WTC11 (cell line): ENCODE measurements around the gene PRSS53. TPM values are rescaled to one million over a fixed set of nuclear protein-coding genes. Genes with fewer than 3 reads are reported as not detected.
A peak's percentile ranks its signal among the peaks of the same experiment; 100 is the strongest.

Experiments
- ATAC-seq: fragments of 200-7000 bp; cut with Tn5 transposase; 2 replicates; pipeline ENCODE4 v1.10.0; 2021; ENCODE audit warnings: mild to moderate bottlenecking, moderate library complexity
- CTCF ChIA-PET: fragments of 300-600 bp; sonication (Branson Sonifier 250); formaldehyde crosslinking; loops from one replicate; lab custom pipeline; 2021; ENCODE audit warnings: antibody characterized with exemption; lab: Charles Lee
- POLR2A ChIA-PET: fragments of 350-600 bp; sonication (Branson Sonifier 250); formaldehyde crosslinking; loops from one replicate; lab custom pipeline; 2021; ENCODE audit warnings: antibody characterized with exemption; lab: Charles Lee
- DNase-seq: peaks from one replicate; pipeline ENCODE4 v3.0.0; 2021; ENCODE audit warnings: low spot score
- H3K27ac Mint-ChIP-seq: 2 replicates; pipeline ENCODE4 v1.8.0; 2021; ENCODE audit warnings: mixed read lengths
- H3K27me3 Mint-ChIP-seq: 2 replicates; pipeline ENCODE4 v1.8.0; 2021; ENCODE audit warnings: low read depth, mild to moderate bottlenecking, moderate library complexity, mixed read lengths
- H3K36me3 Mint-ChIP-seq: 2 replicates; pipeline ENCODE4 v1.8.0; 2021; ENCODE audit warnings: mixed read lengths
- H3K4me1 Mint-ChIP-seq: 2 replicates; pipeline ENCODE4 v1.8.0; 2022; ENCODE audit warnings: mixed read lengths
- H3K4me3 Mint-ChIP-seq: 2 replicates; pipeline ENCODE4 v1.8.0; 2021; ENCODE audit warnings: mild to moderate bottlenecking, moderate library complexity, mixed read lengths
- H3K9me3 Mint-ChIP-seq: 2 replicates; pipeline ENCODE4 v1.8.0; 2021; ENCODE audit warnings: mixed read lengths
- ATF6 ChIP-seq: sonication (generic); formaldehyde crosslinking; IDR thresholded peaks from 2 replicates; pipeline ENCODE4 v1.8.1; 2023; ENCODE audit warnings: mild to moderate bottlenecking, missing genetic modification reagents
- CDX4 ChIP-seq: fragments of 250-450 bp; sonication (Bioruptor Pico); IDR thresholded peaks from 2 replicates; pipeline ENCODE4 v1.9.0; 2021; ENCODE audit warnings: moderate library complexity, mild to moderate bottlenecking, inconsistent platforms, borderline replicate concordance
- ESRRA ChIP-seq: sonication (generic); formaldehyde crosslinking; IDR thresholded peaks from 2 replicates; pipeline ENCODE4 v1.8.1; 2022; ENCODE audit warnings: mild to moderate bottlenecking, missing genetic modification reagents, borderline replicate concordance
- IRF2 ChIP-seq: sonication (generic); formaldehyde crosslinking; IDR thresholded peaks from 2 replicates; pipeline ENCODE4 v1.8.0; 2022; ENCODE audit warnings: low read depth, missing genetic modification reagents, borderline replicate concordance
- JAZF1 ChIP-seq: fragments of 250-450 bp; sonication (Bioruptor Pico); IDR thresholded peaks from 2 replicates; pipeline ENCODE4 v1.9.0; 2021; ENCODE audit warnings: moderate library complexity, mild to moderate bottlenecking, inconsistent platforms
- JUN ChIP-seq: sonication (generic); formaldehyde crosslinking; IDR thresholded peaks from 2 replicates; pipeline ENCODE4 v1.8.0; 2023; ENCODE audit warnings: mild to moderate bottlenecking, missing genetic modification reagents
- NFATC4 ChIP-seq: fragments of 250-450 bp; sonication (Bioruptor Pico); IDR thresholded peaks from 2 replicates; pipeline ENCODE4 v1.9.0; 2021; ENCODE audit warnings: mild to moderate bottlenecking
- NR1H2 ChIP-seq: sonication (generic); formaldehyde crosslinking; IDR thresholded peaks from 2 replicates; pipeline ENCODE4 v1.9.0; 2021; ENCODE audit warnings: mild to moderate bottlenecking, moderate library complexity, missing genetic modification reagents
- NR2C2 ChIP-seq: sonication (generic); formaldehyde crosslinking; IDR thresholded peaks from 2 replicates; pipeline ENCODE4 v1.8.0; 2022; ENCODE audit warnings: mild to moderate bottlenecking, missing genetic modification reagents
- NR3C1 ChIP-seq: sonication (generic); formaldehyde crosslinking; conservative IDR thresholded peaks from 2 replicates; pipeline ENCODE4 v1.8.1; 2023; ENCODE audit warnings: low read depth, mild to moderate bottlenecking, missing genetic modification reagents
- SMAD4 ChIP-seq: sonication (generic); formaldehyde crosslinking; IDR thresholded peaks from 2 replicates; pipeline ENCODE4 v1.8.0; 2022; ENCODE audit warnings: mild to moderate bottlenecking, missing genetic modification reagents
- total RNA-seq: library from RNA; stranded (reverse); gene quantifications from 3 replicates; pipeline ENCODE4 v1.2.3, GENCODE V29; 2021
- TF ChIP-seq, protein P1 (sequence below): fragments of 250-450 bp; sonication (Bioruptor Pico); IDR thresholded peaks from 2 replicates; pipeline ENCODE4 v1.9.0; 2021; ENCODE audit warnings: mild to moderate bottlenecking, borderline replicate concordance
- TF ChIP-seq, protein P2 (sequence below): sonication (generic); formaldehyde crosslinking; IDR thresholded peaks from 2 replicates; pipeline ENCODE4 v1.8.0; 2022; ENCODE audit warnings: mild to moderate bottlenecking, missing genetic modification reagents
- TF ChIP-seq, protein P3 (sequence below): sonication (generic); formaldehyde crosslinking; IDR thresholded peaks from 2 replicates; pipeline ENCODE4 v1.8.1; 2022; ENCODE audit warnings: missing genetic modification reagents, borderline replicate concordance
- TF ChIP-seq, protein P4 (sequence below): sonication (generic); formaldehyde crosslinking; IDR thresholded peaks from 2 replicates; pipeline ENCODE4 v1.8.0; 2023; ENCODE audit warnings: missing genetic modification reagents, mild to moderate bottlenecking, borderline replicate concordance

The PRSS53 gene
- total RNA-seq, 1 experiment from 2014 or later: 4.9 TPM

DNA sequence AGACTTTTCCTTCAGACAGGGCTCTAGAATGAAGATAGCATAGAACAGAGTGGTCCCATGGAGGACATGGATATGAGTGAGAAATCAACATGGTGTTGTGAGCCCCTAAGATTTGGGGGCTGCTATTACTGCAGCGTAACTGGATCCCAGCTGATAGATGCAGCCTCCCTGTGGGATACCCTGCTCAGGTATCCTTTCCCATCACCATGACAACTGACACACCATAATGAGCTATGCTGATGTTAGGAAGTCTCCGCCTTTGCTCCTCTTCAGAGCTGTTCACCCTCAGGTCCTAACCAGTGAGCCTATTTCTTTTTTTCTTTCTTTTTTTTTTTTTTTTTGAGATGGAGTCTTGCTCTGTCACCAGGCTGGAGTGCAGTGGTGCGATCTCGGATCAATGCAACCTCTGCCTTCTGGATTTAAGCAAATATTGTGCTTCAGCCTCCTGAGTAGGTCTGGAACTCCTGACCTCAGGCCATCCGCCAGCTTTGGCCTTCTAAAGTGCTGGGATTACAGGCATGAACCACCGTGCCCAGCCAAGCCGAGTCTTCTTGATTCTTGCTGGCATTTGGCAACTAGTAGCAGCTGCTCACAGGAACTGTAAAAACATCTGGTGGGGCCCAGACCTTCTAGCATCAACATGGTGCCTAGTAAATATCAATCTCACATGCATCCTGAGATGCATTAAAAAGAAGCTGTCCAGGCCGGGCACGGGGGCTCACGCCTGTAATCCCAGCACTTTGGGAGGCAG, 38.3 kb downstream of the PRSS53 start:
- Mint-ChIP-seq H3K27me3 (peaks cover 15% of the 10 kb centered on the region), H3K27ac (no peak overlapping the region), H3K9me3 (peaks cover 4% of the 10 kb centered on the region), H3K4me1 (peaks cover 9% of the 10 kb centered on the region), H3K4me3 (no peak overlapping the region), H3K36me3 (no peaks in the 10 kb centered on the region)
- POLR2A ChIA-PET: interaction anchor here (0.7 to 1.2 kb wide), 3 partner anchors 22 to 65 kb away, joined by 3 read pairs; partner anchors contain the start of gene HSD3B7
- ATAC-seq: peak; percentile 87
- no peak for TF ChIP-seq JUN (CRISPR knock-in tag)
- TF ChIP-seq, protein P1, sequence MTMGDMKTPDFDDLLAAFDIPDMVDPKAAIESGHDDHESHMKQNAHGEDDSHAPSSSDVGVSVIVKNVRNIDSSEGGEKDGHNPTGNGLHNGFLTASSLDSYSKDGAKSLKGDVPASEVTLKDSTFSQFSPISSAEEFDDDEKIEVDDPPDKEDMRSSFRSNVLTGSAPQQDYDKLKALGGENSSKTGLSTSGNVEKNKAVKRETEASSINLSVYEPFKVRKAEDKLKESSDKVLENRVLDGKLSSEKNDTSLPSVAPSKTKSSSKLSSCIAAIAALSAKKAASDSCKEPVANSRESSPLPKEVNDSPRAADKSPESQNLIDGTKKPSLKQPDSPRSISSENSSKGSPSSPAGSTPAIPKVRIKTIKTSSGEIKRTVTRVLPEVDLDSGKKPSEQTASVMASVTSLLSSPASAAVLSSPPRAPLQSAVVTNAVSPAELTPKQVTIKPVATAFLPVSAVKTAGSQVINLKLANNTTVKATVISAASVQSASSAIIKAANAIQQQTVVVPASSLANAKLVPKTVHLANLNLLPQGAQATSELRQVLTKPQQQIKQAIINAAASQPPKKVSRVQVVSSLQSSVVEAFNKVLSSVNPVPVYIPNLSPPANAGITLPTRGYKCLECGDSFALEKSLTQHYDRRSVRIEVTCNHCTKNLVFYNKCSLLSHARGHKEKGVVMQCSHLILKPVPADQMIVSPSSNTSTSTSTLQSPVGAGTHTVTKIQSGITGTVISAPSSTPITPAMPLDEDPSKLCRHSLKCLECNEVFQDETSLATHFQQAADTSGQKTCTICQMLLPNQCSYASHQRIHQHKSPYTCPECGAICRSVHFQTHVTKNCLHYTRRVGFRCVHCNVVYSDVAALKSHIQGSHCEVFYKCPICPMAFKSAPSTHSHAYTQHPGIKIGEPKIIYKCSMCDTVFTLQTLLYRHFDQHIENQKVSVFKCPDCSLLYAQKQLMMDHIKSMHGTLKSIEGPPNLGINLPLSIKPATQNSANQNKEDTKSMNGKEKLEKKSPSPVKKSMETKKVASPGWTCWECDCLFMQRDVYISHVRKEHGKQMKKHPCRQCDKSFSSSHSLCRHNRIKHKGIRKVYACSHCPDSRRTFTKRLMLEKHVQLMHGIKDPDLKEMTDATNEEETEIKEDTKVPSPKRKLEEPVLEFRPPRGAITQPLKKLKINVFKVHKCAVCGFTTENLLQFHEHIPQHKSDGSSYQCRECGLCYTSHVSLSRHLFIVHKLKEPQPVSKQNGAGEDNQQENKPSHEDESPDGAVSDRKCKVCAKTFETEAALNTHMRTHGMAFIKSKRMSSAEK (CRISPR knock-in tag): no peak
- no peak for TF ChIP-seq NR2C2
- TF ChIP-seq NR1H2: no peak
- TF ChIP-seq, protein P2, sequence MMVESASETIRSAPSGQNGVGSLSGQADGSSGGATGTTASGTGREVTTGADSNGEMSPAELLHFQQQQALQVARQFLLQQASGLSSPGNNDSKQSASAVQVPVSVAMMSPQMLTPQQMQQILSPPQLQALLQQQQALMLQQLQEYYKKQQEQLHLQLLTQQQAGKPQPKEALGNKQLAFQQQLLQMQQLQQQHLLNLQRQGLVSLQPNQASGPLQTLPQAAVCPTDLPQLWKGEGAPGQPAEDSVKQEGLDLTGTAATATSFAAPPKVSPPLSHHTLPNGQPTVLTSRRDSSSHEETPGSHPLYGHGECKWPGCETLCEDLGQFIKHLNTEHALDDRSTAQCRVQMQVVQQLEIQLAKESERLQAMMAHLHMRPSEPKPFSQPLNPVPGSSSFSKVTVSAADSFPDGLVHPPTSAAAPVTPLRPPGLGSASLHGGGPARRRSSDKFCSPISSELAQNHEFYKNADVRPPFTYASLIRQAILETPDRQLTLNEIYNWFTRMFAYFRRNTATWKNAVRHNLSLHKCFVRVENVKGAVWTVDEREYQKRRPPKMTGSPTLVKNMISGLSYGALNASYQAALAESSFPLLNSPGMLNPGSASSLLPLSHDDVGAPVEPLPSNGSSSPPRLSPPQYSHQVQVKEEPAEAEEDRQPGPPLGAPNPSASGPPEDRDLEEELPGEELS (CRISPR knock-in tag): no peak
- no peak for TF ChIP-seq ATF6
- TF ChIP-seq SMAD4: no peak
- no peak for TF ChIP-seq JAZF1 (CRISPR knock-in tag)
- CTCF ChIA-PET: interaction anchor here (1.5 to 4.5 kb wide), 5 partner anchors 8 to 109 kb away, joined by 4 to 31 read pairs (median 10); partner anchors contain the start of genes HSD3B7 and KAT8
- DNase-seq: no peak

- Mint-ChIP-seq H3K27ac (no peak overlapping the region), H3K4me3 (no peak overlapping the region), H3K4me1 (peaks cover 5% of the 10 kb centered on the region; the same call in 1 of the 2 replicates), H3K27me3 (peaks cover 5% of the 10 kb centered on the region; the same call in 1 of the 2 replicates), H3K9me3 (no peaks in the 10 kb centered on the region), H3K36me3 (no peaks in the 10 kb centered on the region)
- ChIA-PET POLR2A (interaction anchor here (0.6 kb wide), 1 partner anchor 62 kb away, joined by 4 read pairs; no protein-coding TSS in a partner anchor), CTCF (interaction anchor here (1.8 to 3.0 kb wide), 3 partner anchors 30 to 99 kb away, joined by 11 to 83 read pairs (median 16); partner anchors contain the start of genes HSD3B7, ZNF646 and ZNF668)
- ATAC-seq: no peak
- DNase-seq: no peak
- TF ChIP-seq, protein P3, sequence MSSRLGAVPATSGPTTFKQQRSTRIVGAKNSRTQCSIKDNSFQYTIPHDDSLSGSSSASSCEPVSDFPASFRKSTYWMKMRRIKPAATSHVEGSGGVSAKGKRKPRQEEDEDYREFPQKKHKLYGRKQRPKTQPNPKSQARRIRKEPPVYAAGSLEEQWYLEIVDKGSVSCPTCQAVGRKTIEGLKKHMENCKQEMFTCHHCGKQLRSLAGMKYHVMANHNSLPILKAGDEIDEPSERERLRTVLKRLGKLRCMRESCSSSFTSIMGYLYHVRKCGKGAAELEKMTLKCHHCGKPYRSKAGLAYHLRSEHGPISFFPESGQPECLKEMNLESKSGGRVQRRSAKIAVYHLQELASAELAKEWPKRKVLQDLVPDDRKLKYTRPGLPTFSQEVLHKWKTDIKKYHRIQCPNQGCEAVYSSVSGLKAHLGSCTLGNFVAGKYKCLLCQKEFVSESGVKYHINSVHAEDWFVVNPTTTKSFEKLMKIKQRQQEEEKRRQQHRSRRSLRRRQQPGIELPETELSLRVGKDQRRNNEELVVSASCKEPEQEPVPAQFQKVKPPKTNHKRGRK: no peak
- TF ChIP-seq IRF2 (CRISPR knock-in tag) (no peak), CDX4 (CRISPR knock-in tag) (no peak), NFATC4 (CRISPR knock-in tag) (no peak), ESRRA (CRISPR knock-in tag) (no peak), NR3C1 (CRISPR knock-in tag) (no peak)
- TF ChIP-seq, protein P4, sequence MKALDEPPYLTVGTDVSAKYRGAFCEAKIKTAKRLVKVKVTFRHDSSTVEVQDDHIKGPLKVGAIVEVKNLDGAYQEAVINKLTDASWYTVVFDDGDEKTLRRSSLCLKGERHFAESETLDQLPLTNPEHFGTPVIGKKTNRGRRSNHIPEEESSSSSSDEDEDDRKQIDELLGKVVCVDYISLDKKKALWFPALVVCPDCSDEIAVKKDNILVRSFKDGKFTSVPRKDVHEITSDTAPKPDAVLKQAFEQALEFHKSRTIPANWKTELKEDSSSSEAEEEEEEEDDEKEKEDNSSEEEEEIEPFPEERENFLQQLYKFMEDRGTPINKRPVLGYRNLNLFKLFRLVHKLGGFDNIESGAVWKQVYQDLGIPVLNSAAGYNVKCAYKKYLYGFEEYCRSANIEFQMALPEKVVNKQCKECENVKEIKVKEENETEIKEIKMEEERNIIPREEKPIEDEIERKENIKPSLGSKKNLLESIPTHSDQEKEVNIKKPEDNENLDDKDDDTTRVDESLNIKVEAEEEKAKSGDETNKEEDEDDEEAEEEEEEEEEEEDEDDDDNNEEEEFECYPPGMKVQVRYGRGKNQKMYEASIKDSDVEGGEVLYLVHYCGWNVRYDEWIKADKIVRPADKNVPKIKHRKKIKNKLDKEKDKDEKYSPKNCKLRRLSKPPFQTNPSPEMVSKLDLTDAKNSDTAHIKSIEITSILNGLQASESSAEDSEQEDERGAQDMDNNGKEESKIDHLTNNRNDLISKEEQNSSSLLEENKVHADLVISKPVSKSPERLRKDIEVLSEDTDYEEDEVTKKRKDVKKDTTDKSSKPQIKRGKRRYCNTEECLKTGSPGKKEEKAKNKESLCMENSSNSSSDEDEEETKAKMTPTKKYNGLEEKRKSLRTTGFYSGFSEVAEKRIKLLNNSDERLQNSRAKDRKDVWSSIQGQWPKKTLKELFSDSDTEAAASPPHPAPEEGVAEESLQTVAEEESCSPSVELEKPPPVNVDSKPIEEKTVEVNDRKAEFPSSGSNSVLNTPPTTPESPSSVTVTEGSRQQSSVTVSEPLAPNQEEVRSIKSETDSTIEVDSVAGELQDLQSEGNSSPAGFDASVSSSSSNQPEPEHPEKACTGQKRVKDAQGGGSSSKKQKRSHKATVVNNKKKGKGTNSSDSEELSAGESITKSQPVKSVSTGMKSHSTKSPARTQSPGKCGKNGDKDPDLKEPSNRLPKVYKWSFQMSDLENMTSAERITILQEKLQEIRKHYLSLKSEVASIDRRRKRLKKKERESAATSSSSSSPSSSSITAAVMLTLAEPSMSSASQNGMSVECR (CRISPR knock-in tag): no peak
Observed at GRCh38 chr16:31043898-31044481, 44.8 kb downstream of the PRSS53 start.
